T-cell (primary cell): ENCODE measurements around the gene GNB5. TPM values are rescaled to one million over a fixed set of nuclear protein-coding genes. Genes with fewer than 3 reads are reported as not detected.

Experiments
- ATAC-seq, 4 experiments: fragments of 200-7000 bp in 3 of 4; fragments of 150-1000 bp in 1 of 4; cut with Tn5 transposase; replicated peaks in 1 of 4; 1 replicate in 3 of 4; 2 replicates in 1 of 4; pipeline ENCODE4 v1.10.0; 2021; ENCODE audit warnings: moderate library complexity in 3 of 4, mild to moderate bottlenecking in 2 of 4, moderate number of reproducible peaks in 1 of 4
- CTCF ChIA-PET, 2 donors: fragments of 300-600 bp; sonication (Branson Sonifier 250); formaldehyde crosslinking; loops; one replicate each; lab custom pipeline; 2022; ENCODE audit warnings: antibody characterized with exemption in 2 of 2; lab: Charles Lee
- POLR2A ChIA-PET, 2 donors: fragments of 300-600 bp; sonication (Branson Sonifier 250); formaldehyde crosslinking; loops; one replicate each; lab custom pipeline; 2022; ENCODE audit warnings: antibody characterized with exemption in 2 of 2; lab: Charles Lee
- DNase-seq, 35 experiments: peaks; one replicate each; pipeline versions ENCODE4 v3.0.0 to v3.0.0-alpha.2; 2013 to 2023
- H3K27ac ChIP-seq: one replicate; pipeline ENCODE4 v1.5.1; 2013; ENCODE audit warnings: low read length
- H3K27me3 ChIP-seq, 2 experiments: replicated peaks in 1 of 2; 1 replicate in 1 of 2; 2 replicates in 1 of 2; pipeline versions ENCODE4 v1.6.1 to v1.7.0; 2013; ENCODE audit warnings: low read length in 1 of 2, mixed read lengths in 1 of 2; ENCODE audit not compliant: control insufficient read depth in 2 of 2, insufficient read depth in 2 of 2; ENCODE audit errors: extremely low read depth in 1 of 2
- H3K36me3 ChIP-seq, 2 donors: 1 replicate in 1 of 2; 2 replicates in 1 of 2; pipeline versions ENCODE4 v1.6.1 to v1.7.0; 2013; ENCODE audit warnings: low read length in 1 of 2; ENCODE audit not compliant: control insufficient read depth in 2 of 2, insufficient read depth in 1 of 2; ENCODE audit errors: extremely low read depth in 1 of 2
- H3K4me1 ChIP-seq, 2 experiments: 1 replicate in 1 of 2; 2 replicates in 1 of 2; pipeline versions ENCODE4 v1.6.1 to v1.7.0; 2013; ENCODE audit warnings: low read length in 2 of 2, mixed read lengths in 1 of 2; ENCODE audit not compliant: insufficient read depth in 2 of 2, control insufficient read depth in 1 of 2; ENCODE audit errors: extremely low read depth in 1 of 2
- H3K4me3 ChIP-seq, 2 donors: 1 replicate in 1 of 2; 2 replicates in 1 of 2; pipeline versions ENCODE4 v1.5.1 to v1.7.0; 2013; ENCODE audit warnings: mild to moderate bottlenecking in 2 of 2, low read length in 1 of 2, moderate library complexity in 1 of 2; ENCODE audit not compliant: control insufficient read depth in 1 of 2; ENCODE audit errors: extremely low read depth in 1 of 2
- H3K9me3 ChIP-seq: 2 replicates; pipeline ENCODE4 v1.7.0; 2013
- H3K27ac Mint-ChIP-seq, 2 donors: one replicate each; pipeline ENCODE4 v1.8.0; 2020 to 2021; ENCODE audit warnings: mild to moderate bottlenecking in 2 of 2, mixed read lengths in 2 of 2
- H3K27me3 Mint-ChIP-seq, 2 donors: one replicate each; pipeline ENCODE4 v1.8.0; 2021 to 2022; ENCODE audit warnings: mixed read lengths in 2 of 2
- H3K36me3 Mint-ChIP-seq: one replicate; pipeline ENCODE4 v1.8.0; 2021; ENCODE audit warnings: mixed read lengths
- H3K4me1 Mint-ChIP-seq, 3 donors: one replicate each; pipeline ENCODE4 v1.8.0; 2020 to 2022; ENCODE audit warnings: mixed read lengths in 3 of 3, mild to moderate bottlenecking in 1 of 3
- H3K4me3 Mint-ChIP-seq, 3 donors: one replicate each; pipeline ENCODE4 v1.8.0; 2020 to 2022; ENCODE audit warnings: mild to moderate bottlenecking in 3 of 3, mixed read lengths in 3 of 3, moderate library complexity in 3 of 3
- H3K9me3 Mint-ChIP-seq, 3 donors: one replicate each; pipeline ENCODE4 v1.8.0; 2020 to 2022; ENCODE audit warnings: mixed read lengths in 3 of 3
- WGBS: methylation state at CpG from one replicate; pipeline ENCODE4 v1.1.5; 2013; ENCODE audit warnings: missing lambda C conversion rate; ENCODE audit not compliant: insufficient coverage; 5-methylcytosine and 5-hydroxymethylcytosine counted together
- total RNA-seq, 35 experiments: library from RNA in 6 of 35; stranded (reverse) in 6 of 35; fragments of 120-200 nt in 1 of 35; gene quantifications; one replicate each; pipeline versions ENCODE4 v1.2.1 to v1.2.4 and lab custom pipeline; 2013 to 2026

GNB5 gene
- total RNA-seq, 5 donors from 2014 or later (not counting 1 experiment from before 2014, with no cell fraction given), result 39.7 to 74.4 (median 54.7) TPM

GRCh38 chr15:52114261-52115055 is 76.7 kb downstream of the GNB5 start:
- Mint-ChIP-seq H3K36me3 (no peaks in the 10 kb centered on the region), H3K9me3 (no peaks in the 10 kb centered on the region), H3K27ac (no peak overlapping the region), H3K27me3 (peaks cover 10 to 15% of the 10 kb centered on the region in 2 donors), H3K4me3 (no peak overlapping the region), H3K4me1 (peaks cover 14 to 24% (median 19%) of the 10 kb centered on the region in 3 donors)
- Histone ChIP-seq H3K36me3 (no peaks in the 10 kb centered on the region), H3K4me3 (no peak overlapping the region), H3K27me3 (peaks cover 0 to 27% of the 10 kb centered on the region in 2 experiments), H3K4me1 (peaks cover 0 to 15% of the 10 kb centered on the region in 2 experiments), H3K9me3 (no peaks in the 10 kb centered on the region), H3K27ac (no peak overlapping the region)
- POLR2A ChIA-PET, result interaction anchor here in 1 of 2 donors (0.6 kb wide), 1 partner anchor 106 kb away, joined by 3 read pairs; no protein-coding TSS in a partner anchor
- WGBS, result 100% methylated on average over 4 of the region's 5 CpGs
- CTCF ChIA-PET, result no interaction called here
- no peak for ATAC-seq
- DNase-seq, result no peak

- peaks cover 14 to 19% of the 10 kb centered on the region in 2 donors for H3K27me3 Mint-ChIP-seq
- H3K9me3 Mint-ChIP-seq, result no peaks in the 10 kb centered on the region
- no peaks in the 10 kb centered on the region for H3K36me3 ChIP-seq
- H3K27me3 ChIP-seq, result peaks cover 0 to 27% of the 10 kb centered on the region in 2 experiments
- no peaks in the 10 kb centered on the region for H3K36me3 Mint-ChIP-seq
- no peak overlapping the region for H3K27ac Mint-ChIP-seq
- peaks cover 0 to 15% of the 10 kb centered on the region in 2 experiments for H3K4me1 ChIP-seq
- ATAC-seq (no peak), DNase-seq (no peak)
- peak overlapping the region in 1 of 3 donors; percentile 62 for H3K4me3 Mint-ChIP-seq
- no peaks in the 10 kb centered on the region for H3K9me3 ChIP-seq
- H3K4me3 ChIP-seq, result no peak overlapping the region
- CTCF ChIA-PET, result interaction anchor here in 1 of 2 donors (0.6 kb wide), 1 partner anchor 113 kb away, joined by 4 read pairs; no protein-coding TSS in a partner anchor
- H3K27ac ChIP-seq, result no peak overlapping the region
- H3K4me1 Mint-ChIP-seq, result peaks cover 14 to 24% (median 19%) of the 10 kb centered on the region in 3 donors
- POLR2A ChIA-PET, result no interaction called here
These were observed 77.5 kb downstream of the GNB5 start for GRCh38 chr15:52113708-52114107.

GRCh38 chr15:52113235-52113634 is 78.0 kb downstream of the GNB5 start:
- CTCF ChIA-PET, result interaction anchor here in 1 of 2 donors (0.6 kb wide), 1 partner anchor 439 kb away, joined by 5 read pairs; no protein-coding TSS in a partner anchor
- POLR2A ChIA-PET, result no interaction called here

GRCh38 chr15:52112203-52112750 is 78.9 kb downstream of the GNB5 start:
- Histone ChIP-seq H3K27ac (no peak overlapping the region), H3K4me3 (peak overlapping the region; percentile 43 to 73), H3K27me3 (peaks cover 0 to 31% of the 10 kb centered on the region in 2 experiments), H3K36me3 (no peaks in the 10 kb centered on the region), H3K9me3 (no peaks in the 10 kb centered on the region), H3K4me1 (peaks cover 0 to 15% of the 10 kb centered on the region in 2 experiments)
- H3K27ac Mint-ChIP-seq, result no peak overlapping the region
- H3K27me3 Mint-ChIP-seq, result peaks cover 16 to 24% of the 10 kb centered on the region in 2 donors
- peak in 34 of 35 experiments; percentile 11 to 59 (median 40) for DNase-seq
- POLR2A ChIA-PET, result no interaction called here
- no peaks in the 10 kb centered on the region for H3K9me3 Mint-ChIP-seq
- ATAC-seq, result peak; percentile 80 to 91 (median 86)
- 4% methylated on average over 61 of the region's 61 CpGs for WGBS
- H3K4me1 Mint-ChIP-seq, result peaks cover 14 to 23% (median 18%) of the 10 kb centered on the region in 3 donors
- CTCF ChIA-PET, result interaction anchor here in 1 of 2 donors (0.6 kb wide), 1 partner anchor 67 kb away, joined by 3 read pairs; no protein-coding TSS in a partner anchor
- H3K36me3 Mint-ChIP-seq, result no peaks in the 10 kb centered on the region
- peak overlapping the region; percentile 62 to 73 (median 71) for H3K4me3 Mint-ChIP-seq

More at GRCh38 chr15:52113235-52113634, 78.0 kb downstream of the GNB5 start:
- Histone ChIP-seq H3K9me3 (no peaks in the 10 kb centered on the region), H3K27me3 (peaks cover 0 to 27% of the 10 kb centered on the region in 2 experiments), H3K27ac (no peak overlapping the region), H3K36me3 (no peaks in the 10 kb centered on the region), H3K4me3 (no peak overlapping the region), H3K4me1 (peaks cover 0 to 15% of the 10 kb centered on the region in 2 experiments)
- Mint-ChIP-seq H3K4me3 (peak overlapping the region; percentile 28 to 62 (median 39)), H3K27ac (no peak overlapping the region), H3K9me3 (no peaks in the 10 kb centered on the region), H3K27me3 (peaks cover 16 to 22% of the 10 kb centered on the region in 2 donors), H3K36me3 (no peaks in the 10 kb centered on the region), H3K4me1 (peaks cover 14 to 24% (median 19%) of the 10 kb centered on the region in 3 donors)
- DNase-seq, result no peak
- ATAC-seq, result no peak
- no CpG with 5 or more reads among the region's 3 CpGs for WGBS

- no peak overlapping the region for H3K27ac ChIP-seq
- no peaks in the 10 kb centered on the region for H3K9me3 ChIP-seq
- Mint-ChIP-seq H3K36me3 (no peaks in the 10 kb centered on the region), H3K9me3 (no peaks in the 10 kb centered on the region), H3K27me3 (peaks cover 20 to 24% of the 10 kb centered on the region in 2 donors), H3K27ac (no peak overlapping the region), H3K4me3 (peak overlapping the region; percentile 28 to 73 (median 62)), H3K4me1 (peaks cover 14 to 20% (median 16%) of the 10 kb centered on the region in 3 donors)
- H3K4me1 ChIP-seq, result peaks cover 0 to 15% of the 10 kb centered on the region in 2 experiments
- no peaks in the 10 kb centered on the region for H3K36me3 ChIP-seq
- H3K4me3 ChIP-seq, result peak overlapping the region in 1 of 2 donors; percentile 73
- WGBS, result 59% methylated on average over 27 of the region's 32 CpGs
- ChIA-PET POLR2A (no interaction called here), CTCF (interaction anchor here in 1 of 2 donors (0.6 kb wide), 1 partner anchor 67 kb away, joined by 3 read pairs; no protein-coding TSS in a partner anchor)
- ATAC-seq (no peak), DNase-seq (no peak)
- peaks cover 0 to 36% of the 10 kb centered on the region in 2 experiments for H3K27me3 ChIP-seq
These were observed 79.5 kb downstream of the GNB5 start for GRCh38 chr15:52111517-52112202.
